ENCODE data around the gene DBN1.

DBN1 gene

DNA sequence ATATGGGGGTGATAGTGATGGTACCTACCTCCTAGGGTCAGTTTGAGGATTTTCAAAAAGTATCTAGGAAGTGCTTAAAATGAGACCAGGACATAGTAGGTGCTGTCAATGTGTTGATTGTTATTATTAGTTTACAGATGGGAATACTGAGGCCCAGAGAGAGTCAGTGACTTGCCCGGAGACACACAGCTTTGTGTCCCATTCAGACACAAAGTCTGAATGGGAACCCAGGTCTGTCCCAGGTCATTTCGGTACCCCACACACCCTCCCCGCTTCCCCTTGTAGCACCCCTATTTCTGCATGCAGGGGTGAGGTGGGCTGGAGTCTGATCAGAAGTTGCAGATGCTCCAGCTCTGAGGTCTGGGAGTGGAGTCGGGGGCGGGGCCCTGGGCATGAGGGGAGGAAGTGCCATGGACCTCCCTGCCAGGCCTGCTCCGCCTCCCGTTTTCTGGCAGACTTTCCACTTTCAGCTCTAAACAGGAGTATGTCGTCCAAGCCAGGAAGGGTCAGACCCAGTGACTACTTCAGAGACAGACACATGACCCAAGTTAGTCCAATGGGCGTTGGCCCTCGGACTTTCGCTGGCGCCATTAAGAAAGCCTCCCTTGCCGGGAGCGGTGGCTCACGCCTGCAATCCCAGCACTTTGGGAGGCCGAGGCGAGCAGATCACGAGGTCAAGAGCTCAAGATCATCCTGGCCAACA is 3.2 kb upstream of the DBN1 start:
- Histone ChIP-seq H3K4me3 (no peak overlapping the region), H3K4me2 (peak overlapping the region in 10 of 11 experiments; percentile 0 to 95 (median 84); a peak in 13 of 22 replicates), H3K9me3 (replicated peaks in 1 of 11) (no peaks in the 10 kb centered on the region), H3K36me3 (peaks cover 0 to 12% (median 8%) of the 10 kb centered on the region in 11 experiments; a peak in 19 of 22 replicates), H3K27ac (peak overlapping the region in 3 of 11 experiments; percentile 79 to 89 (median 83); a peak in 4 of 22 replicates), H4K20me1 (peaks cover 6 to 59% (median 11%) of the 10 kb centered on the region in 11 experiments; a peak in 21 of 22 replicates), H3K27me3 (no peaks in the 10 kb centered on the region), H3K9ac (0 out of 22 replicates have a peak overlapping the region, but pooled peaks of 1 of the 11 experiments have one; percentile 74), H3K4me1 (peaks cover 75 to 88% (median 86%) of the 10 kb centered on the region in 10 experiments)
- TF ChIP-seq Cebpa-rat (IDR thresholded peaks at IDR 0.05) = no peak

DNA sequence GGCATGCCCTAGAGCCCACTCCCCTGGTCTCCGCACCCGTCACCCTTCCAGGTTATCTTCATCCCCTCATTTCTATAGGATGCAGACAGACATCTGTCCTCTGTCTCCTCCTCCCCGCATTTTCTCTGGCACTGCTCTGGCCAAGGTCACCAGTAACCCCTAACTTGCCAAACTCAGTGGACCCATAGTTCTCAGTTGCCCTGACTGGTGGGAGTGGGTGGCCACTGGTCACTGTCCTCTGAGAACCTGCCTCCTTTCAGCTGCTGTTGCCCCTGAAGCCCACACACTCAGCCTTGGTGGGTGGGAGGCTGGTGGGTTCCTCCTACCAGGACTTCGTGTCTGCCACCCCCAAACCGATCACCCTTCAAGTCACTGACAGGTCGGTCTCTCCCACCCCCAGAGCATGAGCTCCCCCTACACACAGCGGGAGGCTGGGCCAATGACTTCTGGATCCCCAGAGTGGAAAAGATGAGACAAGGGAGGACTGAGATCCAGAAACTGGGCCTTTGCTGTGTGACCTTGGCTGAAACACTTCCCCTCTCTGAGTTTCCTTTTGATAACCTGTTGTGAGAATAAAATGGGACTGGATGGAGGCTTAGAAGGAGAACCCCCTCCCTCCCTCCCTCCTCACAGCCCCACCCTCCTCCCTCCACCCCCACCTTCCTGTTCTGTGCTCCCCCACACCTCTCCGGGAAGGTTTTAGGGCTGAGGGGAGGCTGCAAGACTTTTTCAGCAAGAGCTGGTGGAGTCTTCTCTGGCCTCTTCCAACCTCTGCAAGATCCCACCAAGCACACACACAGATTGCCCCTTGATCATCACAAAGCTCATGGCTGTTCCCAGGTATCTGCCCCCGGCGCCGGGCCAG is 2.4 kb upstream of the DBN1 start:
- TF ChIP-seq Cebpa-rat (IDR thresholded peaks at IDR 0.05) = no peak
- no peak overlapping the region for H3K4me3 ChIP-seq
- peak overlapping the region in 4 of 11 experiments; percentile 5 to 60 (median 24); a peak in 4 of 22 replicates for H3K27ac ChIP-seq
- H3K4me1 ChIP-seq = peaks cover 82 to 88% (median 86%) of the 10 kb centered on the region in 10 experiments
- H3K4me2 ChIP-seq = peak overlapping the region; percentile 73 to 95 (median 88); a peak in 20 of 22 replicates
- H3K9me3 ChIP-seq (replicated peaks in 1 of 11) = no peaks in the 10 kb centered on the region
- peaks cover 6 to 60% (median 20%) of the 10 kb centered on the region in 11 experiments; a peak in 21 of 22 replicates for H4K20me1 ChIP-seq
- peak overlapping the region in 2 of 11 experiments; percentile 10 to 38; a peak in 3 of 22 replicates for H3K9ac ChIP-seq
- H3K27me3 ChIP-seq = no peaks in the 10 kb centered on the region
- peaks cover 0 to 16% (median 12%) of the 10 kb centered on the region in 11 experiments; a peak in 12 of 22 replicates for H3K36me3 ChIP-seq

DNA sequence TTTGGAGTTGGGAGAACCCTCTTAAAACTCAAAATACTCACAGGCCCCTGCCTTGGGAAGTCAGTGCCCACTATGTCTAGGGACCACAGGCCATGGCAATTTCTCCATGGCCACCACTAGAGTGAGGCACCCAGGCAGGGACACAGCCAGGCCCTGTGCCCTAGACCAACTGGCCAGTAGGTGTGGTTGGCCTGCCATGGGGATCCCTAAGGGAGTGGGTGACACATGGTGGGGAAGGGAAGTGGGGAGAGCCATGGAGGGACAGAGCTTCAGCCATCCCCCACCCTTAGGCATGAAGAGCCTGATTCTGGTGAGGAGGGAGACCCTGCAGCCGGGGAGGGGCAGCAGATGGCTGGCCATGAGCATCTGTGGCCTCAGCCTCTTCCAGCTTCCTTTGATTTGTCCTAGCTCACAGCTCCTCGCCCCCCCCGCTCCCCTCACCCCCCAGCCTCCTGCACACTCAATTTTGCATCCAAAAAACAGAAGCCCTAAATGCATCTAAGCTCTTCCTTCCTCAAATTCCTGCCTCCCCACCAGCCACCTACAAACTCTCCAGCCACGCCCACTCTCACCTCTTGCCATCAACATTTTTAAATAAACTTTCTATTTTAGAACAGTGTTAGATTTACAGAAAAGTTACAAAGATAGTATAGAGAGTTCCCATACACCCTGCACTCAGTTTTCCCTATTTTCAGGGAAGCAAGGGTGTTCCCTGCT is 1.6 kb upstream of the DBN1 start:
- Histone ChIP-seq H3K27me3 (no peaks in the 10 kb centered on the region), H3K4me1 (peaks cover 83 to 88% (median 86%) of the 10 kb centered on the region in 10 experiments), H3K9me3 (replicated peaks in 1 of 11) (no peaks in the 10 kb centered on the region), H3K27ac (peak overlapping the region in 8 of 11 experiments; percentile 5 to 60 (median 40); a peak in 11 of 22 replicates), H3K36me3 (peaks cover 0 to 24% (median 19%) of the 10 kb centered on the region in 11 experiments; a peak in 14 of 22 replicates), H4K20me1 (peaks cover 8 to 61% (median 28%) of the 10 kb centered on the region in 11 experiments; a peak in 21 of 22 replicates), H3K9ac (peak overlapping the region in 8 of 11 experiments; percentile 6 to 99 (median 42); a peak in 9 of 22 replicates), H3K4me2 (peak overlapping the region; percentile 73 to 88 (median 83)), H3K4me3 (peak overlapping the region in 4 of 10 experiments; percentile 10 to 43 (median 32); a peak in 2 of 20 replicates)
- TF ChIP-seq Cebpa-rat (IDR thresholded peaks at IDR 0.05) = no peak

DNA sequence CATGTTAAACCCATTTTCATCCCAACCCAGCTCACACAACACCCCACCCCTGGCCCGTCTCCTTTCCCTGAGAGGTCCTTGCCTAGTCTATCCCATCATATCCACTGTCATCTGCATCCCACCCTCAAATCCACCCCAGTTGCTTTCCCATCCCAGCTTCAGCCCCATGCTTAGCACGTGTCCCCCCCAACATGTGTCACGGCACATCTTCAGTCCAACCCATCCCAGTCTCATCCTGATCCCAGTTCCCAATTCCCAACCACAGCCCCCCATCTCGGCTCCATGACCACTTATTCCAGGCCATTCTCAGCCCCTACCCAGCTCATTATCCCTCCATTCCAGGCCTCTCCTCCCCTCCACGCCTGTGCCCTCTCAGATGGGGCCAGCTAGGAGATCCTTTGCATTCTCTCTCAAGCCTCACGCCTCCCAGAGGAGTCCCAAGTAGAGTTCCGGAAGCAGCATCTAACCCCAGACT is 605 bp upstream of the DBN1 start:
- Histone ChIP-seq H3K4me2 (peak overlapping the region; percentile 73 to 88 (median 83)), H3K27me3 (no peaks in the 10 kb centered on the region), H4K20me1 (peaks cover 13 to 61% (median 37%) of the 10 kb centered on the region in 11 experiments; a peak in 21 of 22 replicates), H3K27ac (peak overlapping the region in 8 of 11 experiments; percentile 20 to 60 (median 40); a peak in 11 of 22 replicates), H3K9ac (peak overlapping the region in 8 of 11 experiments; percentile 7 to 99 (median 42); a peak in 11 of 22 replicates), H3K4me3 (peak overlapping the region in 7 of 10 experiments; percentile 10 to 43 (median 34); a peak in 8 of 20 replicates), H3K9me3 (replicated peaks in 1 of 11) (no peaks in the 10 kb centered on the region), H3K4me1 (peaks cover 81 to 88% (median 85%) of the 10 kb centered on the region in 10 experiments), H3K36me3 (peaks cover 0 to 33% (median 28%) of the 10 kb centered on the region in 11 experiments; a peak in 18 of 22 replicates)
- no peak for TF ChIP-seq Cebpa-rat (IDR thresholded peaks at IDR 0.05)

DNA sequence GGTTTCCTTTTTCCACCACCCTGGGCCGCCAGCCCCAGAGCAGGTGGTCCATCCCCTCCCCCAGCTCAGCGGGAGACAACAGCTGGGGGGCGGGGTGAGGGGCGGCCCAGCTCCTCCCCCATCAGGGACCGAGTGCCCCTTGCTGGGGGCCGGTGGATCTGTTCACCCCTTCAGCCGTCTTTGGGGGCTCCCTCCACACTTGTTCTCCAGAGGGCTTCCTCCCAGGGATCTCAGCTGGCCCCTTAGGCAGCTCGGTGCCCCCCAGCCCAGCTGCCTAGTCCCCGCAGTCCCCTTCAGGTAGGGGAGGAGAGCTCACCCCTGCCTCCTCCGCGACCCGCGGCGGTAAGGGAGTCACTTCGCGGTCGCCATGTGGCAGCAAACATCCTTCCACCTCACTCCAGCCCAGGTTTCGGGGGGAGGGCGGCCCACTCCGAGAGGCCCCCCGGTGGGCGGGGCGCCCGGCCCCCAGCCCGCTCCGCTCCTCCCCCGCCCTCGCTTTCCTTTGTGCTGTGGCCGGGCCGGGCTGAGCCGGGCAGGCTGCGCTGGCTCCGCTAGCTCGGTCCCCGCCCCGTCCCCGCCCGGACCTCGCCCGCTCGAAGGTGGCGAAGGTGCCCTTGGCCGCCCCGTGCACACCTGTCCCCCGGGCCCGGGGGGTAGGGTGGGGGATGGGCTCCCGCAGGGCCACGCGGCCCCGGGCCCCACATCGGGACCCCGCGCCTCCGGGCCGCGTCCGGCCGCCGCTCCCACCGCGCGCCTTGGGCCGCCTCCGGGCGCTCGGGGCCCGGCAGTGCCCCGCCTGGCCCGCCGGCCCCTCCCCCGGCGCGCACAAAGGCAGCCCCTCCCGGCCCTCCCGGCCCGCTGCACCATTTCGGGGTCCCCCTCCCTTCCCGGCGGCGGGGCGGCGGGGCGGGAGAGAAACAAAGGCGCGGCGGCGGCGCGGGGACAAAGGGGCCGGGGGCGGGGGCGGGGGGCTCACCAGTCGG is 683 bp downstream of the DBN1 start:
- Histone ChIP-seq H3K4me1 (peaks cover 68 to 77% (median 73%) of the 10 kb centered on the region in 10 experiments), H3K27ac (peak overlapping the region; percentile 16 to 99 (median 97); a peak in 21 of 22 replicates)

DNA sequence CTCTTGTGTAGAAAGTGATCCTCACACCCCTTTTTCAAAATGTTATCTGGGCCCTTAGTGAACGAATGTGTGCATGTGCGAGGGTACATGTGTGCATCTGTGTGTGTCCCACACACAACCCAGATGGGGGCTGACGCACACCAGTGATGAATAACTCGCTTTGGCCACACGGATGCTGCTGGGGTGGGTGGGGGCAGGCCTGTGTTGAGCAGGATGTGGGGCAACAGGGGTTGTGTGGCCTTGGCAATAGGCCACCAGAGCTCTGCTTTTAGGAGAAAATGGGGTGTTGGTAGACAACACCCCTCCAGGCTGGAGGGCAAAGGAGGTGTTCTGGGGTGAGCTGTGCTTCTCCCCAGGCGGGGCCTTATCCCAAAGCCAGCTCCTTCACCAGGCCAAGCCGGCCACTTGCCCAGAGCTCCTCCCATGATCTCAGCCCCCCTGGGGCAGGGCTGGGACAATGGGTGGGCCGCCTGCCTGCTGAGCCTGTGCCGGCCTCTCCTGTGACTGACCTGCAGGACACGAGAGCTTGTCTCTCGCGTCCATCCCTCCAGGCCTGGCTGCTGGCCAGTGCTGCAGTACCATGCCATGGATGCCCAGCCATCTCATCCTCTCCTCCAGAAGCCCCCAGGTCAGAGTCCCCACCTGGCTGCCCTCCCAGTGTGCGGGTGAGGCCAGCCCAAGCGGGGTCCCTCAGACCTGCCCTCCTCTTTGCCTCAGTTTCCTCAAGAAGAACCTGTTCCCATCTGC is 1.7 kb downstream of the DBN1 start:
- peak overlapping the region; percentile 63 to 92 (median 78) for H3K4me3 ChIP-seq
- H4K20me1 ChIP-seq = peaks cover 11 to 60% (median 55%) of the 10 kb centered on the region in 11 experiments; a peak in 21 of 22 replicates
- no peaks in the 10 kb centered on the region for H3K27me3 ChIP-seq
- peaks cover 60 to 68% (median 64%) of the 10 kb centered on the region in 10 experiments for H3K4me1 ChIP-seq
- H3K9me3 ChIP-seq (replicated peaks in 1 of 11) = peaks cover 0 to 10% (median 3%) of the 10 kb centered on the region in 11 experiments; a peak in 13 of 22 replicates
- no peak; a peak in 1 of 22 replicates for TF ChIP-seq Cebpa-rat (IDR thresholded peaks at IDR 0.05)
- peaks cover 9 to 56% (median 51%) of the 10 kb centered on the region in 11 experiments for H3K36me3 ChIP-seq
- peak overlapping the region; percentile 94 to 100 (median 99) for H3K4me2 ChIP-seq
- H3K27ac ChIP-seq = peak overlapping the region in 9 of 11 experiments; percentile 78 to 99 (median 98); a peak in 19 of 22 replicates
- H3K9ac ChIP-seq = peak overlapping the region; percentile 17 to 100 (median 97); a peak in 21 of 22 replicates

More for the DNA sequence above, 683 bp downstream of the DBN1 start:
- H3K4me3 ChIP-seq = peak overlapping the region; percentile 63 to 92 (median 78)
- H3K9ac ChIP-seq = peak overlapping the region; percentile 82 to 100 (median 97)
- no peaks in the 10 kb centered on the region for H3K27me3 ChIP-seq
- no peak for TF ChIP-seq Cebpa-rat (IDR thresholded peaks at IDR 0.05)
- peaks cover 0 to 46% (median 41%) of the 10 kb centered on the region in 11 experiments; a peak in 21 of 22 replicates for H3K36me3 ChIP-seq
- peaks cover 11 to 61% (median 49%) of the 10 kb centered on the region in 11 experiments; a peak in 21 of 22 replicates for H4K20me1 ChIP-seq
- H3K4me2 ChIP-seq = peak overlapping the region; percentile 94 to 100 (median 99)
- no peaks in the 10 kb centered on the region; a peak in 1 of 22 replicates for H3K9me3 ChIP-seq (replicated peaks in 1 of 11)
